ENCODE data around the gene B9D1. TPM values are rescaled to one million over a fixed set of nuclear protein-coding genes. Genes with fewer than 3 reads are reported as not detected.
A peak's percentile ranks its signal among the peaks of the same experiment; 100 is the strongest.

Gene B9D1
- total RNA-seq, 1 donor = 21.0 TPM

DNA sequence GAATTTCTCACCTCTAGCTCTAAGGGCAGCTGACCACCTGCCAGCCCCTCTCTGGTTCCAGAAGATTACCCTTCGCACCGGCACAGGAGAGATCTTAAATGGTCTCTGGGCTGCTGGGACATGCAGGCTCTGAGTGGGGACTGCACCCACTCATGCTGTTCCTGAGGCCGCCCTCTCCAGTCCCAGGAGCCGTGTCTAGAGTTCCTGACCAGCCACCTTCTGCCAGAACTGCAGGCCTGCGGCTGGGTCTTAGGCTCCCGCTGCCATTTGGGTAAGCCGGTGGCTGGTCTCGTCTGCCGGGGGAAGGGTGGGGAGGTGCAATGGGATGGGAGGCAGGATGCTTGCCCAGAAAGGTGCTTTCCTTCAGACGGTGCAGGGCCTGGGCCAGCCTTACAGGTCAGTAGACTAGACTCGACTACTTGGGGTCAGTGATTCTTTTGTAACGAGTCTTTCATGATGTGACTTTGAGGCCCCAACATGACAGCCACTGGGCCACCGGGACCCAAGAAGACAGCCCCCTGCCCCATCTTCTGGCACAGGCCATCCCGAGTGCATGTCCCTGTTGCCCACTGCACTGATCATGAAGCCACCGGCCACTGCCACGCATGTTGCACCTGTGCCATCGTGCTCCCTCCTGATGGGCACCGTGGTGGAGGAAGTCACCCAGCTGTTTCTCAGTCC is 26.4 kb downstream of the B9D1 start:
- DNase-seq (ENCODE audit: insufficient read length, low spot score, missing footprints) = peak; percentile 41
- no peaks in the 10 kb centered on the region for H3K9me3 ChIP-seq (ENCODE audit: low read depth, low read length)
- TF ChIP-seq, protein P1, sequence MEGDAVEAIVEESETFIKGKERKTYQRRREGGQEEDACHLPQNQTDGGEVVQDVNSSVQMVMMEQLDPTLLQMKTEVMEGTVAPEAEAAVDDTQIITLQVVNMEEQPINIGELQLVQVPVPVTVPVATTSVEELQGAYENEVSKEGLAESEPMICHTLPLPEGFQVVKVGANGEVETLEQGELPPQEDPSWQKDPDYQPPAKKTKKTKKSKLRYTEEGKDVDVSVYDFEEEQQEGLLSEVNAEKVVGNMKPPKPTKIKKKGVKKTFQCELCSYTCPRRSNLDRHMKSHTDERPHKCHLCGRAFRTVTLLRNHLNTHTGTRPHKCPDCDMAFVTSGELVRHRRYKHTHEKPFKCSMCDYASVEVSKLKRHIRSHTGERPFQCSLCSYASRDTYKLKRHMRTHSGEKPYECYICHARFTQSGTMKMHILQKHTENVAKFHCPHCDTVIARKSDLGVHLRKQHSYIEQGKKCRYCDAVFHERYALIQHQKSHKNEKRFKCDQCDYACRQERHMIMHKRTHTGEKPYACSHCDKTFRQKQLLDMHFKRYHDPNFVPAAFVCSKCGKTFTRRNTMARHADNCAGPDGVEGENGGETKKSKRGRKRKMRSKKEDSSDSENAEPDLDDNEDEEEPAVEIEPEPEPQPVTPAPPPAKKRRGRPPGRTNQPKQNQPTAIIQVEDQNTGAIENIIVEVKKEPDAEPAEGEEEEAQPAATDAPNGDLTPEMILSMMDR (IDR thresholded peaks at IDR 0.05; ENCODE audit: extremely low read depth, low read depth, low read length) = no peak

DNA sequence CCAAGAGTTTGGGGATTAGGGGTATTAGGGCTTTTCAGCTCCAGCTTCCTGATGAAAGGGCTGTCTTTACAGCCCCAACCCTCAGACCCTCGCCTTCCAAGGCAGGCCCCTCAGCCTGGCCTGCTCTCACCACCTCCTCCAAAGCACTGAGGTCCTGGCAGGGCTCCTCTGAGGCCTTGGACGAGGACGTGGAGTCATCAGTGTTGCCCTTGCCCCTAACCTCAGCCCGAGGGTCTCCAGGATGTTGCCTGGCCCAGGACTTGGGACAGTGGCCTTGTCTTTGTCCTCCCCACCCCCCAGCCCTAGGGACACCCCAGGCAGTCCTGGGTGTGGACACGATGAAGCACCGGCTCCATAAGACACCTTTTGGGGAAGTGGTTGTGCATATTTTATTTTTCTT is 28.2 kb downstream of the B9D1 start:
- DNase-seq (ENCODE audit: insufficient read length, low spot score, missing footprints) = peak; percentile 22

More for the DNA sequence above, 26.4 kb downstream of the B9D1 start:
- Histone ChIP-seq H2AFZ (ENCODE audit: low read length) (no peak overlapping the region), H3K79me2 (ENCODE audit: insufficient read depth, low read length) (no peaks in the 10 kb centered on the region), H3K4me1 (ENCODE audit: insufficient read depth, low read length) (peaks cover 11% of the 10 kb centered on the region), H4K20me1 (ENCODE audit: insufficient read depth, low read length) (no peaks in the 10 kb centered on the region), H3K27me3 (ENCODE audit: insufficient read depth, low read length) (no peaks in the 10 kb centered on the region), H3K4me2 (ENCODE audit: insufficient read depth, low read length) (no peak overlapping the region), H3K4me3 (ENCODE audit: insufficient read depth, low read length) (no peak overlapping the region), H3K36me3 (ENCODE audit: insufficient read depth, low read length) (peaks cover 27% of the 10 kb centered on the region), H3K27ac (ENCODE audit: low read depth, low read length) (no peak overlapping the region)

DNA sequence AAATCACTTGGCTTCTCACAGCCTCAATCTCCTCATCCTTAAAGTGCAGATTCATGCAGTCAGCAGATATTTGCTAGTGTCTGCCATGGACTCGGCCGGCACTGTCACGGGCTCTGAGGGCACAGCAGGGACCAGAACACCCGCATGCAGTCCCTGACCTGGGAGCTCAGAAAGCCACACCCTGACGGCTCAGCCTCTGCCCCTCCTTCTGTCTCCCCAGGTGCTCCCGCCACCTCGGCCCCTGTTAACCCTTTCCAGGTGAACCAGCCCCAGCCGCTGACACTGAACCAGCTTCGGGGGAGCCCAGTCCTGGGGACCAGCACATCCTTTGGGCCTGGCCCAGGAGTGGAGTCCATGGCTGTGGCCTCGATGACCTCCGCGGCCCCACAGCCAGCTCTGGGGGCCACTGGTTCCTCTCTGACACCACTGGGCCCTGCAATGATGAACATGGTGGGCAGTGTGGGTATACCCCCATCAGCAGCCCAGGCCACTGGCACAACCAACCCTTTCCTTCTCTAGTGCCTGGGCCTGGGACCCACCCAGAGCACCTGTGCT is 28.7 kb downstream of the B9D1 start:
- Histone ChIP-seq H2AFZ (ENCODE audit: low read length) (no peak overlapping the region), H4K20me1 (ENCODE audit: insufficient read depth, low read length) (no peaks in the 10 kb centered on the region), H3K4me3 (ENCODE audit: insufficient read depth, low read length) (no peak overlapping the region), H3K4me2 (ENCODE audit: insufficient read depth, low read length) (no peak overlapping the region), H3K9me3 (ENCODE audit: low read depth, low read length) (no peaks in the 10 kb centered on the region), H3K36me3 (ENCODE audit: insufficient read depth, low read length) (peaks cover 27% of the 10 kb centered on the region), H3K4me1 (ENCODE audit: insufficient read depth, low read length) (peaks cover 20% of the 10 kb centered on the region), H3K79me2 (ENCODE audit: insufficient read depth, low read length) (no peaks in the 10 kb centered on the region), H3K27ac (ENCODE audit: low read depth, low read length) (no peak overlapping the region), H3K27me3 (ENCODE audit: insufficient read depth, low read length) (no peaks in the 10 kb centered on the region)
- DNase-seq (ENCODE audit: insufficient read length, low spot score, missing footprints) = peak; percentile 29
- TF ChIP-seq, protein P1 (IDR thresholded peaks at IDR 0.05; ENCODE audit: extremely low read depth, low read depth, low read length) = no peak

More for the DNA sequence above, 28.2 kb downstream of the B9D1 start:
- Histone ChIP-seq H3K27me3 (ENCODE audit: insufficient read depth, low read length) (no peaks in the 10 kb centered on the region), H3K36me3 (ENCODE audit: insufficient read depth, low read length) (peaks cover 27% of the 10 kb centered on the region), H3K4me3 (ENCODE audit: insufficient read depth, low read length) (no peak overlapping the region), H3K9me3 (ENCODE audit: low read depth, low read length) (no peaks in the 10 kb centered on the region), H3K4me1 (ENCODE audit: insufficient read depth, low read length) (peaks cover 20% of the 10 kb centered on the region), H3K4me2 (ENCODE audit: insufficient read depth, low read length) (no peak overlapping the region), H3K79me2 (ENCODE audit: insufficient read depth, low read length) (no peaks in the 10 kb centered on the region), H3K27ac (ENCODE audit: low read depth, low read length) (no peak overlapping the region), H2AFZ (ENCODE audit: low read length) (no peak overlapping the region), H4K20me1 (ENCODE audit: insufficient read depth, low read length) (no peaks in the 10 kb centered on the region)
- TF ChIP-seq, protein P1 (IDR thresholded peaks at IDR 0.05; ENCODE audit: extremely low read depth, low read depth, low read length) = no peak

DNA sequence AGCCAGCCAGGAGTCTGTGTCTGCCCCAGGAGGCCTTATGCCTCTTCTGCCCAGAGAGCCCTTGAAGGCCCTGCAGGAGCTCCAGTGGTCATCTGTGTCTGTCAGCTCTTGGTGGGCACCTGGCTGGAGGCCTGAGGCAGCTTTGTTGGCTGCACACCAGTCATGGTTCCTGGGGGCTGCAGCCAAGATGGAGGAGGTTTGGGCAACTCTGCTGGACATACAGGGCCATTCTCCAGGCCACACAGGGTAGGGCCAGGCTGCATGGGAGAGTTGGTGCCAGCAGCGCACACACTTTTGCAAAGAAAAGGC is 29.4 kb downstream of the B9D1 start:
- Histone ChIP-seq H3K27ac (ENCODE audit: low read depth, low read length) (no peak overlapping the region), H4K20me1 (ENCODE audit: insufficient read depth, low read length) (no peaks in the 10 kb centered on the region), H3K4me2 (ENCODE audit: insufficient read depth, low read length) (no peak overlapping the region), H3K4me3 (ENCODE audit: insufficient read depth, low read length) (no peak overlapping the region), H2AFZ (ENCODE audit: low read length) (no peak overlapping the region), H3K9me3 (ENCODE audit: low read depth, low read length) (no peaks in the 10 kb centered on the region), H3K27me3 (ENCODE audit: insufficient read depth, low read length) (no peaks in the 10 kb centered on the region), H3K79me2 (ENCODE audit: insufficient read depth, low read length) (no peaks in the 10 kb centered on the region), H3K4me1 (ENCODE audit: insufficient read depth, low read length) (peaks cover 20% of the 10 kb centered on the region), H3K36me3 (ENCODE audit: insufficient read depth, low read length) (peaks cover 27% of the 10 kb centered on the region)
- DNase-seq (ENCODE audit: insufficient read length, low spot score, missing footprints) = peak; percentile 13
- TF ChIP-seq, protein P1 (IDR thresholded peaks at IDR 0.05; ENCODE audit: extremely low read depth, low read depth, low read length) = no peak
